Neural cell (in vitro differentiated cells): ENCODE measurements around the gene ARF4. TPM values are rescaled to one million over a fixed set of nuclear protein-coding genes. Genes with fewer than 3 reads are reported as not detected.
A peak's percentile ranks its signal among the peaks of the same experiment; 100 is the strongest.

Experiments used
- H2AFZ ChIP-seq: fragments of 200-600, 300-800 bp; sonication (generic), shearing (Covaris generic); 2 replicates; pipeline ENCODE4 v1.6.0; 2014; ENCODE audit warnings: low read depth, mild to moderate bottlenecking, antibody characterized with exemption, low read length, moderate library complexity
- H3F3A ChIP-seq: fragments of 200-600 bp; shearing (Covaris generic); 2 replicates; pipeline ENCODE4 v1.6.1; 2016; ENCODE audit warnings: mild to moderate bottlenecking, moderate library complexity, mixed read lengths, antibody characterized with exemption, low read length; ENCODE audit not compliant: insufficient read depth, poor library complexity, severe bottlenecking
- H3K27ac ChIP-seq: fragments of 200-600, 300-800 bp; sonication (generic), shearing (Covaris generic); 2 replicates; pipeline ENCODE4 v1.5.1; 2014; ENCODE audit warnings: mild to moderate bottlenecking, low read length, moderate library complexity
- H3K27me3 ChIP-seq: fragments of 300-800, 200-600 bp; sonication (generic), shearing (Covaris generic); 2 replicates; pipeline ENCODE4 v1.6.0; 2014; ENCODE audit warnings: mild to moderate bottlenecking, low read depth, low read length, moderate library complexity; ENCODE audit not compliant: insufficient read depth
- H3K36me3 ChIP-seq: fragments of 300-800, 200-600 bp; sonication (generic), shearing (Covaris generic); 2 replicates; pipeline ENCODE4 v1.5.1; 2014; ENCODE audit warnings: mild to moderate bottlenecking, antibody characterized with exemption, low read length, moderate library complexity; ENCODE audit not compliant: insufficient read depth
- H3K4me2 ChIP-seq: fragments of 300-800, 200-600 bp; sonication (generic), shearing (Covaris generic); 2 replicates; pipeline ENCODE4 v1.6.0; 2014; ENCODE audit warnings: mild to moderate bottlenecking, low read length
- H3K4me3 ChIP-seq: fragments of 300-800, 200-600 bp; sonication (generic), shearing (Covaris generic); 2 replicates; pipeline ENCODE4 v1.5.1; 2014; ENCODE audit warnings: mild to moderate bottlenecking, low read length, moderate library complexity
- H3K79me2 ChIP-seq: fragments of 200-600 bp; shearing (Covaris generic); replicated peaks from 2 replicates; pipeline ENCODE4 v1.6.0; 2014; ENCODE audit warnings: mild to moderate bottlenecking, low read length, moderate library complexity; ENCODE audit not compliant: insufficient read depth
- H3K9ac ChIP-seq: fragments of 300-800, 200-600 bp; sonication (generic), shearing (Covaris generic); 2 replicates; pipeline ENCODE4 v1.6.1; 2016; ENCODE audit warnings: mild to moderate bottlenecking, low read length, mixed read lengths
- H3K9me2 ChIP-seq: fragments of 200-600 bp; shearing (Covaris generic); 2 replicates; pipeline ENCODE4 v1.6.1; 2016; ENCODE audit warnings: mild to moderate bottlenecking, low read length, mixed read lengths; ENCODE audit not compliant: insufficient read depth
- H3K9me3 ChIP-seq: fragments of 200-600, 300-800 bp; sonication (generic), shearing (Covaris generic); 2 replicates; pipeline ENCODE4 v1.6.1; 2016; ENCODE audit warnings: mild to moderate bottlenecking, mixed run types, low read length, moderate library complexity, mixed read lengths
- H4K20me1 ChIP-seq: fragments of 200-600 bp; shearing (Covaris generic); 2 replicates; pipeline ENCODE4 v1.6.1; 2016; ENCODE audit warnings: mild to moderate bottlenecking, mixed run types; ENCODE audit not compliant: insufficient read depth
- CTCF ChIP-seq: fragments of 450-650 bp; IDR thresholded peaks from 2 replicates; pipeline ENCODE4 v1.5.1; 2014; ENCODE audit warnings: antibody characterized with exemption, mild to moderate bottlenecking, moderate library complexity; ENCODE audit not compliant: poor library complexity, severe bottlenecking
- EP300 ChIP-seq: fragments of 450-650 bp; conservative IDR thresholded peaks from 2 replicates; pipeline ENCODE4 v1.6.1; 2014; ENCODE audit warnings: antibody characterized with exemption, mild to moderate bottlenecking, moderate library complexity; ENCODE audit not compliant: poor library complexity, severe bottlenecking
- EZH2 ChIP-seq: fragments of 200-600, 300-800 bp; shearing (Covaris generic), sonication (generic); IDR thresholded peaks from 2 replicates; pipeline ENCODE4 v1.6.1; 2014; ENCODE audit warnings: antibody characterized with exemption, low read length, borderline replicate concordance, mild to moderate bottlenecking; ENCODE audit not compliant: insufficient read depth, poor library complexity, severe bottlenecking
- MXI1 ChIP-seq: fragments of 450-650 bp; conservative IDR thresholded peaks from 2 replicates; pipeline ENCODE4 v1.6.1; 2014; ENCODE audit warnings: antibody characterized with exemption, mild to moderate bottlenecking; ENCODE audit not compliant: poor library complexity, severe bottlenecking
- POLR2AphosphoS5 ChIP-seq: IDR thresholded peaks from 2 replicates; pipeline ENCODE4 v1.6.1; 2012
- RAD21 ChIP-seq: fragments of 450-650 bp; conservative IDR thresholded peaks from 2 replicates; pipeline ENCODE4 v1.6.1; 2014; ENCODE audit warnings: antibody characterized with exemption, mild to moderate bottlenecking, moderate library complexity
- REST ChIP-seq: IDR thresholded peaks from 2 replicates; pipeline ENCODE4 v1.6.1; 2012; ENCODE audit warnings: borderline replicate concordance
- SMC3 ChIP-seq: fragments of 450-650 bp; conservative IDR thresholded peaks from 2 replicates; pipeline ENCODE4 v1.6.1; 2014; ENCODE audit warnings: antibody characterized with exemption, mild to moderate bottlenecking, moderate library complexity; ENCODE audit not compliant: poor library complexity
- TAF1 ChIP-seq: IDR thresholded peaks from 2 replicates; pipeline ENCODE4 v1.6.1; 2012; ENCODE audit warnings: low read depth
- polyA plus RNA-seq: library from polyadenylated mRNA; depleted of rRNA; stranded (reverse); fragments of >200 nt; gene quantifications from 2 replicates; pipeline ENCODE4 v1.2.3, GENCODE V29; 2014

The ARF4 gene
- polyA plus RNA-seq, 1 donor from 2014 or later, result 284 TPM

GRCh38 chr3:57557085-57557537 lies 40.0 kb downstream of the ARF4 start:
- Histone ChIP-seq H3K9me3 (no peaks in the 10 kb centered on the region), H3K27ac (peak overlapping the region; percentile 82), H2AFZ (no peak overlapping the region), H3K36me3 (peaks cover 3% of the 10 kb centered on the region), H3K4me3 (peak overlapping the region; percentile 98), H3K9me2 (no peaks in the 10 kb centered on the region), H3K4me2 (peak overlapping the region; percentile 99), H3K79me2 (peaks cover 24% of the 10 kb centered on the region), H3F3A (no peaks in the 10 kb centered on the region), H4K20me1 (no peaks in the 10 kb centered on the region), H3K9ac (peak overlapping the region; percentile 90), H3K27me3 (no peaks in the 10 kb centered on the region)
- TF ChIP-seq TAF1 (no peak), RAD21 (no peak), REST (no peak), SMC3 (no peak), EP300 (no peak), EZH2 (no peak), MXI1 (no peak), CTCF (no peak), POLR2AphosphoS5 (no peak)

GRCh38 chr3:57556459-57557084 lies 40.6 kb downstream of the ARF4 start:
- H3K9me3 ChIP-seq, result no peaks in the 10 kb centered on the region
- peak overlapping the region; percentile 99 for H3K4me2 ChIP-seq
- peak overlapping the region; percentile 90 for H3K9ac ChIP-seq
- H4K20me1 ChIP-seq, result no peaks in the 10 kb centered on the region
- H3K9me2 ChIP-seq, result no peaks in the 10 kb centered on the region
- H3K4me3 ChIP-seq, result peak overlapping the region; percentile 98
- peak overlapping the region; percentile 82 for H3K27ac ChIP-seq
- peaks cover 3% of the 10 kb centered on the region for H3K36me3 ChIP-seq
- H2AFZ ChIP-seq, result peak overlapping the region; percentile 99
- H3F3A ChIP-seq, result no peaks in the 10 kb centered on the region
- no peaks in the 10 kb centered on the region for H3K27me3 ChIP-seq
- H3K79me2 ChIP-seq, result peaks cover 24% of the 10 kb centered on the region
- no peak for TF ChIP-seq EP300
- TF ChIP-seq MXI1, result peak; percentile 61
